Smooth muscle cell (in vitro differentiated cells): ENCODE measurements around the gene B3GNT7. TPM values are rescaled to one million over a fixed set of nuclear protein-coding genes. Genes with fewer than 3 reads are reported as not detected.

Experiments used
- DNase-seq: peaks from one replicate; lab custom pipeline; 2025; ENCODE audit not compliant: unreplicated experiment; lab: John Stamatoyannopoulos, UW
- H2AFZ ChIP-seq: fragments of 200-600 bp; sonication (generic); 2 replicates; pipeline ENCODE4 v1.6.0; 2016; ENCODE audit warnings: antibody characterized with exemption, low read depth, mild to moderate bottlenecking
- H3F3A ChIP-seq: fragments of 200-600 bp; sonication (generic); 2 replicates; pipeline ENCODE4 v1.6.0; 2017; ENCODE audit warnings: antibody characterized with exemption, low read depth
- H3K27ac ChIP-seq: fragments of 200-600 bp; sonication (generic); 2 replicates; pipeline ENCODE4 v1.5.1; 2016; ENCODE audit warnings: low read depth, mild to moderate bottlenecking
- H3K27me3 ChIP-seq: fragments of 200-600 bp; sonication (generic); 2 replicates; pipeline ENCODE4 v1.6.1; 2016; ENCODE audit warnings: low read depth, mild to moderate bottlenecking
- H3K36me3 ChIP-seq: fragments of 200-600 bp; sonication (generic); 2 replicates; pipeline ENCODE4 v1.5.1; 2016; ENCODE audit warnings: low read depth
- H3K4me1 ChIP-seq: fragments of 200-600 bp; sonication (generic); 2 replicates; pipeline ENCODE4 v1.5.1; 2016; ENCODE audit warnings: low read depth
- H3K4me2 ChIP-seq: fragments of 200-600 bp; sonication (generic); 2 replicates; pipeline ENCODE4 v1.6.0; 2016; ENCODE audit warnings: mild to moderate bottlenecking
- H3K4me3 ChIP-seq: fragments of 200-600 bp; sonication (generic); 2 replicates; pipeline ENCODE4 v1.5.1; 2016; ENCODE audit warnings: mild to moderate bottlenecking
- H3K79me2 ChIP-seq: fragments of 200-600 bp; sonication (generic); 2 replicates; pipeline ENCODE4 v1.6.0; 2016; ENCODE audit warnings: low read depth, mild to moderate bottlenecking
- H3K9ac ChIP-seq: fragments of 200-600 bp; sonication (generic); 2 replicates; pipeline ENCODE4 v1.6.0; 2016; ENCODE audit warnings: low read depth
- H3K9me3 ChIP-seq: fragments of 200-600 bp; sonication (generic); replicated peaks from 2 replicates; pipeline ENCODE4 v1.5.1; 2016; ENCODE audit warnings: low read depth
- H4K20me1 ChIP-seq: fragments of 200-600 bp; sonication (generic); 2 replicates; pipeline ENCODE4 v1.6.0; 2016; ENCODE audit warnings: low read depth
- CTCF ChIP-seq: fragments of 200-600 bp; sonication (generic); IDR thresholded peaks from 2 replicates; pipeline ENCODE4 v1.5.1; 2017; ENCODE audit warnings: borderline replicate concordance, mild to moderate bottlenecking, antibody characterized with exemption; ENCODE audit not compliant: insufficient read depth, poor library complexity, severe bottlenecking
- WGBS: methylation state at CpG from one replicate; pipeline ENCODE4 v1.1.7; 2016; ENCODE audit warnings: low lambda C conversion rate; 5-methylcytosine and 5-hydroxymethylcytosine counted together
- polyA plus RNA-seq: library from polyadenylated mRNA; unstranded; fragments of >200 nt; fragmentation: Nextera tagmentation; extraction: Ambion mirVana; gene quantifications from 2 replicates; pipeline ENCODE4 v1.2.1, GENCODE V29; 2016
- total RNA-seq: library from RNA; depleted of rRNA; stranded (reverse); fragments of >200 nt; gene quantifications from 2 replicates; pipeline ENCODE4 v1.2.3, GENCODE V29; 2014

B3GNT7 gene
- total and polyA plus RNA-seq, 2 experiments from 2014 or later, result 0.62 to 0.85 TPM

DNA sequence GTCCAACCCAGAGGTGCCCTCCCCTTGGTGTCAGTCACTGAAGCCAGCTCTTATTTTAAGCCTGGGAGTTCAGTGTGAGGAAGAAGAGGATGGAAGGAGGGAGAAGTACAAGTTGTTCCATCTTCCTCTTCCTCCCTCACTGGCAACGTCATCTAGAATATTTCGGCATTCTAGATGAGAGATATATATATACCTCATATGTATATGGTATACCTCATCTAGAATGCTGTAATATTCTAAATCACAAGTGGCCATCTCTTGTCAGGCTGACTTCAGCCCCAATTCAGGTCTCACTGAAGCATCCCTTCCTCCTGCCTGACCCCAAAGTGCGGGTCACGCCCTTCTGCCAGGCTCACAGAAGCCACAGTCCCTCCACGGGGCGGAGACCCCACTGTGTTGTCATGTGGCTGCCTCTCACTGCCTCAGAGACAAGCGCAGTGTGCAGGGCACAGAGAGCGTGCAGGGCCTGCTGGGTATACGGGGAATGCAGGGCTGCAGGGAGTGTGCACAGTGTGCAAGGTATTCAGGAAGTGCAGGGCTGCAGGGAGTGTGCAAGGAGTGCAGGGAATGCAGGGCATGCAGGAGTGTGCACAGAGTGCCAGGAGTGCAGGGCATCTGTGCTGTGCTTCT is 32.8 kb upstream of the B3GNT7 start:
- peaks cover 13% of the 10 kb centered on the region for H3F3A ChIP-seq
- no peak for DNase-seq
- H4K20me1 ChIP-seq, result no peaks in the 10 kb centered on the region
- no peaks in the 10 kb centered on the region for H3K9me3 ChIP-seq
- no peaks in the 10 kb centered on the region for H3K79me2 ChIP-seq
- WGBS, result 93% methylated on average over 9 of the region's 9 CpGs
- no peaks in the 10 kb centered on the region for H3K36me3 ChIP-seq
- no peak overlapping the region for H3K4me2 ChIP-seq
- H2AFZ ChIP-seq, result no peak overlapping the region
- no peak overlapping the region for H3K4me3 ChIP-seq
- TF ChIP-seq CTCF, result no peak
- peaks cover 12% of the 10 kb centered on the region for H3K4me1 ChIP-seq
- no peak overlapping the region for H3K9ac ChIP-seq
- no peak overlapping the region for H3K27ac ChIP-seq
- H3K27me3 ChIP-seq, result no peaks in the 10 kb centered on the region

GRCh38 chr2:231364061-231364460 is 31.4 kb upstream of the B3GNT7 start:
- Histone ChIP-seq H3K27me3 (no peaks in the 10 kb centered on the region), H2AFZ (no peak overlapping the region), H3K9ac (no peak overlapping the region), H3K4me2 (no peak overlapping the region), H3F3A (peaks cover 13% of the 10 kb centered on the region), H4K20me1 (no peaks in the 10 kb centered on the region), H3K36me3 (no peaks in the 10 kb centered on the region), H3K4me1 (peaks cover 12% of the 10 kb centered on the region), H3K79me2 (no peaks in the 10 kb centered on the region), H3K4me3 (no peak overlapping the region), H3K9me3 (no peaks in the 10 kb centered on the region), H3K27ac (peak overlapping the region; percentile 85)
- 99% methylated on average over 5 of the region's 5 CpGs for WGBS
- DNase-seq, result no peak
- TF ChIP-seq CTCF, result no peak

- no peaks in the 10 kb centered on the region for H3K79me2 ChIP-seq
- peaks cover 13% of the 10 kb centered on the region for H3F3A ChIP-seq
- DNase-seq, result peak; percentile 47
- peak overlapping the region; percentile 64 for H3K4me2 ChIP-seq
- peaks cover 17% of the 10 kb centered on the region for H3K4me1 ChIP-seq
- H3K36me3 ChIP-seq, result no peaks in the 10 kb centered on the region
- H3K9me3 ChIP-seq, result no peaks in the 10 kb centered on the region
- WGBS, result 18% methylated on average over 22 of the region's 22 CpGs
- no peaks in the 10 kb centered on the region for H4K20me1 ChIP-seq
- H3K9ac ChIP-seq, result peak overlapping the region; percentile 26
- H3K4me3 ChIP-seq, result peak overlapping the region; percentile 9
- H2AFZ ChIP-seq, result peak overlapping the region; percentile 58
- TF ChIP-seq CTCF, result no peak
- no peaks in the 10 kb centered on the region for H3K27me3 ChIP-seq
- H3K27ac ChIP-seq, result peak overlapping the region; percentile 85
Observed at GRCh38 chr2:231364961-231365810, 30.3 kb upstream of the B3GNT7 start.
